HG03039 (cell line): ENCODE measurements around the gene CDC16.
"Not testable (repeated sequence)": the region's sequence is repeated elsewhere in the genome, so short reads cannot be mapped to it uniquely, and the experiment has no call there.

Source experiments
- ATAC-seq: cut with Tn5 transposase; IDR thresholded peaks from one replicate; pipeline ENCODE4 v1.9.1; 2021; ENCODE audit warnings: mild to moderate bottlenecking, moderate library complexity; ENCODE audit not compliant: unreplicated experiment

Gene CDC16

DNA sequence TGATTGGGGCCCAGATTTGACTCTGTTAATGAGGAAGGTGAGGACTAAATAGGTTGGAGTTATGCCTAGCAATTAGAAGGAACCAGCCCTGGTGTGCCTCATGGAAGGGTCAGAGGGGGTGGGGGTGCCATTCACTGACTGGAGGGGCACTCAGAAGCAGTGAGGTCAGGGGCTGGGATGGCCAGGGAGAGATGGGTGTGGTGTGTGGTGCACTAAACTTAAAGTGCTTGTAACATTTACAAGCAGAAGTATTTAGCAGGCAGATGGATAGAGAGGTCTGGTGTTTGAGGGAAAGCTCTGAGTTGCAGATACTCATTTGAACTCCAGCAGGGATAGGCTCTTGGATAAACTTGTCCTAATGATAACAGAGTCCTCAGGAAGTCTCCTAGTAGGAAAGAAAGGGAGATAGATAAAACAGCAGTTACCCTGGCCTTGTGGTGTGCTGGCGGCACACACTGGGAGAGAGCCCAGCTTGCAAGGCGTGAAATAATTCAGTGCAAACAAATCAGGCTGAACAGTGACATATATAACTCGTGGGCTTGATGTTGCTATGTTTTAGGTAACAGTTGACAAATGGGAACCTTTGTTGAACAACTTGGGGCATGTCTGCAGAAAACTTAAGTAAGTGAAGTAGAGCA is 26.8 kb downstream of the CDC16 start:
- ATAC-seq = no peak

DNA sequence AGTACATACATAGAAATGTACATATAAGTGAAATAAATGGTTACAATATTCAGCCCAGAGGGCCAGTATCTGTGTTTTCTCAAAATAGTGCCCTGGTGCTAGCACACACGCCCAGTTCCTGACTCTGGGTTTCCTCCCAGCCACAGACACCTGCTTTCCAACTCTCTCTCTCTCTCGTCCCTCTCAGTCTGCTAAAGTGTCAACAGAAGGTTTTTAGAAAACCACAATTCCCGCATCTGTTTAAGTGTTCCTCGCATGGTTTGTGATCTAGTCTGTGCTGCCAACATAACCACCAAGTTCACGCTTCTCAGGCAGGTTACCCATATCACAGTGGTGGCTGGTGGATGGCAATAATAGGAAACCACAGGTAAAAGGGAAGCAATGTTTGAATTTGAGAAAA is 28.9 kb downstream of the CDC16 start:
- ATAC-seq = peak; percentile 52

DNA sequence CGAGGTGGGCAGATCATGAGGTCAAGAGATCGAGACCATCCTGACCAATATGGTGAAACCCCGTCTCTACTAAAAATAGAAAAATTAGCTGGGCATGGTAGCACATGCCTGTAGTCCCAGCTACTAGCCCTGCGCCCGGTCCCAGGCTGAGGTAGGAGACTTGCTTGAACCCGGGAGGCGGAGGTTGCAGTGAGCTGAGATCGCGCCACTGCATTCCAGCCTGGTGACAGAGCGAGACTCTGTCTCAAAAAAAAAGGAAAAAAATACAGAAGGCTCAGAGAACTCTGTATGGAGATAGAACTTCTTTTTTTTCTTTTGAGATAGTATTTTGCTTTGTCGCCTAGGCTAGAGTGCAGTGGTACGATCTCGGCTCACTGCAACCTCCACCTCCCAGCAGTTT is 29.6 kb downstream of the CDC16 start:
- ATAC-seq = not testable (repeated sequence)

DNA sequence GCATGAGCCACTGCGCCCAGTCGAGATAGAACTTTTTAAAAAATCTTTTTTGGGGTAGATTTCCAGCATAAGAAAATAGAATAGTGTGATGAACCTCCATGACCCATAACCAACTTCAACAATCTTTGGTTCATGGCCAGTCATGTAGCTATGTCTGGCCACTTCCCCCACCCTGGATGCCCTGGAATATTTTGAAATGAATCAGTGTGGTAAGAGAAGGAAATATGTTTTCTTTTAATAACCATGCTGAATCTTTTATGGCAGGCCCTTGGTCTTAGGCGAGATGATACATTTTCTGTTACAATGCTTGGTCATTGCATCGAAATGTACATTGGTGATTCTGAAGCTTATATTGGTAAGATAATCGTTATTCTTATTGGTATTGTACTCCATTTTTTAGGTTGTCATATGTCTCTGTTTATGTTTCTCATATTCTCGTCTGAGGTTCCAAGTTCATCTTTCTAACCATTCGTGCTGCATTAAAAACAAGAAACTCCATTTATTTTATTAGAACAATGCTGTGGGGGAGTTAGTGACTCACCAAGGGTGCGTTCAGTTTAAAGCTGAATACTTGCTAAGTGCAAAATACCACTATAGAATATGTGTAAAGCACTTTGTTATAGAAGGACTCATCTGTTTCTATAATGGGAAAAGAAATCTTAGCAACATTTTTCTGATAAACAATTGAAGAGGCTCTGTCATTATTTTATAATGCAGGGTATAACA is 30.4 kb downstream of the CDC16 start:
- no peak for ATAC-seq

DNA sequence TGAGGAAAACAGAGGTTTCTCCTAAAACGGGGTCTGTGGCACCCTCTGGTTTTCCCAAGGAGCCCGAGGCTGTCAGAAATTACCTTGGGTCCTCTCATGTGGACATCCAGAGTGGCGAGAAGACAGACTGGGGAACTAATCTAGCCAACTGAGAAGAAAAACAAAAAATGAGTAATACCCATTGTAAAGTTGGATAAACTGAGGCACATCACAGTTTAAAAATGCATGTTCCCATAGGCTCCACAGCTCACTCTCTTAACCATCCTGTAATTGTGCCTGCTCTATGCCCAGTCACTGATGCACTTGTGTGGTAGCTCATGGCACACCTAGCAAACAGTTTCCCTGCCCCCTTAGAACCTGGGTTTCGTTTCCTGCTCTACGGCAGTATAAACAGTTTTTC is 31.5 kb downstream of the CDC16 start:
- ATAC-seq = no peak

DNA sequence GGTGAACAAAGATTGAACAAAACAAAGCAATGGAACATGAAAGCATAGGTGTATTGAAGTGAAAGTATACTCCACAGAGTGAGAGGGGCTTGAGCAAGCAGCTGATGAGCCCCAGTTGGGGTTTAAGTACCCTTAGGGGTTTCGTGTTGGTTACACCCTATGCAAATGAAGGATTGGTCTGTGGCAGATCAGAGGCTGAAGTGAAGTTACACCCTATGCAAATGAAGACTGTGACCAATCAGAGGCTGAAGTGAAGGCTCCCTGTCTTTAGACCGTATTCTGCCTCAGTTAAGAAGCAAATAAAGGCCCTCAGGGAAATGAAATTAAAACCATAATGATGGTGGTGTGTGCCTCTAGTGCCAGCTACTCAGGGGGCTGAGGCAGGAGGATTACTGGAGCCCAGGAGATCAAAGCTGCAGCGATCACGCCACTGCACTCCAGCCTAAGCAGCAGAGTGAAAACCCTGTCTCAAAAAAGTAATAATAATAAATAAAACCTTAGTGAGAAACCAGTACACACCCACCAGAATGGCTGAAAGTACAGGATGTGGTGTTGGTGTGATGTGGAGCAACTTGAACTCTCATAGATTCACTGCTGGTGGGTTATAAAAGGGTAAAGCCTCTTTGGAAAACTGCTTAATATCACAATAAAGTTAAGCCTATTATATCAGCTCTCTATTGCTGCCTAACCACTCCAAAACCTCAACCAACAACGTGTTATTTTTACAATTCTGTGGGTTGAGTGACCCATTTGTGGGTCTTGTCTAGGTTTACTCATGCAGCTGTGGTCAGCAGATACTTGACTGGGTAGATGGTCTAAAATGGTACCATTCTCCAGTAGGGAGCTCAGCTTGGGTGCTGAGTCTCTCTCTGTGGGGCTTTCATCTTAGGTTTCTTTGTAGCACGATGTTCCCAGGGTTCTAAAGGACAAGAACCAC is 33.9 kb downstream of the CDC16 start:
- no peak for ATAC-seq

DNA sequence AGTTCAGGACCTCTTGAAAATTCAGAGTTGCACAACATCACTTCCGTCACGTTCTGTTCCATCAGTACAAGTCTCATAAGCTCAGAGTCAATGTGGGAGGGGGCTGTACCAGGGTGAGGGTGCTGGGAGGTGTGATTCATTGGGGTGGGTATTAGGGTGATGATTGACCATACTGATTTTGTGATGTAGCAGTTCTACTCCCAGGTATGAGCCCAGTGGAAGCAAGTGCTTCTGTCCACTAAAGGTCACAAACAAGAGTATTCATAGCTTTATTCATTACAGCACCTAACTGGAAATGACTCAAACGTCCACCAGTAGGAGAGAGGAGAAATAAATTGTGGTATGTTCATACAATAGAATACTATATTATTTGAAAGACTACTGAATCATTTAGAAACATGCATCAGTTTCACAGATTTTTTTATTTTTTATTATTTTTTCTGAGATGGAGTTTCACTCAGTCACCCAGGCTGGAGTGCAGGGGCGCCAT is 34.6 kb downstream of the CDC16 start:
- no peak for ATAC-seq

DNA sequence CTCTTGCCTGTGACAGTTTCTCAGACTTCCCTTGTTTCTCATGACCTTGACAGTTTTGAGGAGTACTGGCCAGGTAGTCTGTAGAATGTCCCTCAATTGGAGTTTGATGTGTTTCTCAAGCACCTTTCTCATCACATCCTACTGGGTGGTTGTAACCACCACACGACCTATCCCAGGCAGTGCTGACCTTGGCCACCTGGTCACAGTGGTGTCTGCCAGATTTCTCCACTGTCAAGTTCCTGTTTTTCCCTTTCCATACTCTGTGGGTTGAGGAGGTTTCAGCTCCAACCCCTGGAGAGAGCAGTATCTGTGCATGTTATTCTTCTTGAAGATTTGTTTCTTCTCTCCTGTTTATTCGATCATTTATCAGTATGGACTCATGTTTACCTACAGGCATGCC is 38.3 kb downstream of the CDC16 start:
- no peak for ATAC-seq

DNA sequence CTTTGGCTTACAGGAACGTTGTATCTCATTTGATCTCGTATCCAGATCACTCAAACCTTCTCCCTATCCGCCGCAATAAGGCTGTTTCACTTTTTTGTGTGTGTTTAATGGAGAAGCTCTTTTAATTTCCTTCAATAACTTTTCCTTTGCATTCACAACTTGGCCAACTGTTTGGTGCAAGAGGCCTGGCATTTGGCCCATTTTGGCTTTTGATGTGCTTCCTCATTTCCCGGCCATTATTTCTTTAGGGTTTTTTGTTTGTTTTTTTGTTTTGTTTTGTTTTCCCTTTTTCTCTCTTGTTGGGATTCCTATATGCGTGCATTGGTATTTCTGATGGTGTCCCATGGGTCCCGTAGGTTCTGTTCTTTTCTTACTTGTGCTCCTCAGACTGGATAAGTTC is 40.6 kb downstream of the CDC16 start:
- ATAC-seq = no peak

DNA sequence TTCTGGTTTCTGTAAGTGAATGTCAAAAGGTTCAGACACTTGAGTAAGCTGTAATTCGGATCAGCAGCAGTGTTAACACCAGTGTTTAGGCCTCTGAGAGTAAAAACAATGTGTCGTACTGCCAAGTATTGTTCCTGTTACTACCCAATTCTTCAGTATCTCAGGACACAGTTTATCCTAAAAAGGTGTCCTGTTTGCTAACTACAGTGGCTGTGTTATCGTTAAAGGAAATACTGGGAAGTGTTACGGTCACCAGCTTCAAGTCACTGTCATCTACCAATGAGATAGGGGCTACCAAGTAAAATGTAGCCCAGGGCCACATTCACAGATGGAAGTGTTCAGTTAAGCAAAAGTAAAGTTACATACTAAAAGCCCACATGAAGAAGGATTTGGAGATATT is 44.4 kb downstream of the CDC16 start:
- ATAC-seq = no peak

DNA sequence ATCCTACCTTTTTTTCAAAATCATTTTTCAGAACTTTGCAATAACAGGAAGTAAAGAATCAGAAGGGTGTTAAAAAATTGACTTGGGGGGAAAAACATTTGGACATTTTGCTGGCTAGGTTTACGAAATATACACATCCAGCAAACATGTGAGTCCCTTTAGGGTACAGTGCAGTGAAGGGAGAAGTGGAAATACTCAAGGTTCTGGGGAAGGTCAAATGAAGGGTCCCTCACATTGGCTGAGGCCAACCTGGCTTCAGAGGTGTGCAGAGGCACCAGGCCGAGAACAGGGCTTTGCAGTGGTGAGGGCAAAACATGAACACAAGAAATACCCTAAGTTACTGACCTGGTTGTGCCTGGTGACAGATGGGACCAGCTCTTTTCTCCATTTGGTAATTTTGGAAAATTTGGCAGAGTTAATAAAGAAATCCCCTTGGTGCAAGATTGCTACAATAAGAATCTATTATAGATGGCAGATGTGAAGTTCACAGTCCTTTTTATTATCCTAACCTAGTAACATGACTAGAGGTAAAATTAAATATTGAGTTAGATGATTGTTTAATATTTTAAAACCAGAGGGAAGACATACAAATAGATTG is 45.2 kb downstream of the CDC16 start:
- no peak for ATAC-seq

DNA sequence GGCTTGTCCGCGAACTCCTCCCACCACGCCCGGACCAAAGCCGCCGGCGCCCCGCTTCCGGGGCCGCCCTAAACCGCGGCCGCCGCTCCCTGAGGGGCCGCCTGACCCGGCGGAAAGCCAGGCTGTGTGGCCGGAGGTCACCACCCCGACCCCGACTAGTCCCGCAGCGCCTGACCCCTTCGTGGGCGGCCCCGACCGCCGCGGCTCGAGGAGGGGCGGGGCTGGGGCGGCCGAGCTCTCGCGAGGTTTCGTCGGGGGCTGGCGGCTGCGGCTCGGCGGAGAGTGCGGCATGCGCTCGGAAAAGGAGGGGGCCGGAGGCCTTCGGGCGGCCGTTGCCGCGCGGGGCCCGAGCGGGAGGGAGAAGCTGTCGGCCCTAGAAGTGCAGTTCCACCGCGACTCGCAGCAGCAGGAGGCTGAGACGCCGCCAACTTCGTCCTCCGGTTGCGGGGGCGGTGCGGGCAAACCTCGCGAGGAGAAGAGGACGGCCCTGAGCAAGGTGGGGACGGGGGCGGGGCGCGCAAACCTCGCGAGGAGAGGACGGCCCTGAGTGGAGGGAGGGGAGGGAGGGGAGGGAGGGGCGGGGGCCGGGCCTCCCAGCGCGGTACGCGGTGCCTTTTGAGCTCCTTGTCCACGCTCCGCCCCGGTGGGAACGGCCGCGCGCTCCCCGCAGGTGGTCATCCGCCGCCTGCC is 46.8 kb downstream of the CDC16 start, which contains the start of gene UPF3A:
Gene UPF3A, plus strand, starts transcription at position 251 of the 690 bp plus-strand sequence. Its CDS starts 39 bp downstream, at position 290.
- ATAC-seq = peak; percentile 71

DNA sequence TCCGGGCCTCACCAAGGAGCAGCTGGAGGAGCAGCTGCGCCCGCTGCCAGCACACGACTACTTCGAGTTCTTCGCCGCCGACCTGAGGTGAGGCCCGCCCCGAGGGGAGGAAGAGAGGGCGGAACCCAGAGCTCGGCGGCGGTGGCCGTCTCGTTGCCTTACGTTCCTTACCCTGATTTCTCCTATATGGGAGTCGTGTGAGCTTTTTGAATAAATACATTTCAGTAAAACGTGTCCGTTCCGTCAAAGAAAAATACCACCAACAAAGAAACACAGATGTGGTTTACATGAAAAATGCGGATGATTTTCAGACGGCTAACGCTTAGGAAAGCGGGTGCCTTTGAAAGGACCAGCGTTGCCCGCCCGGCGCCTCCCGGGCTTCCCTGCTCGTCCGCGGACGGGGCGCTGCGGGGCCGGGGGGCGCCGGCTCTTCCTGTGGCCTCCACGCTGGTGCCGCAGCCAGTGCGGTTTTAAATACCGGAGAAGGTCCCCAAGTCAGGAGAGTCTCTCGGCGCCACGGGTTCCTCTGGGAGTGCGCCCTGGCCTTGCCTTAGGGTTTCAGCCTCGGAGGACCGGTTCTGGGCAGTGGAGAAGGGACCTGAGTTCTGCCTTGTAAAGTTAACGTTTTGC is 47.5 kb downstream of the CDC16 start:
- peak; percentile 41 for ATAC-seq

DNA sequence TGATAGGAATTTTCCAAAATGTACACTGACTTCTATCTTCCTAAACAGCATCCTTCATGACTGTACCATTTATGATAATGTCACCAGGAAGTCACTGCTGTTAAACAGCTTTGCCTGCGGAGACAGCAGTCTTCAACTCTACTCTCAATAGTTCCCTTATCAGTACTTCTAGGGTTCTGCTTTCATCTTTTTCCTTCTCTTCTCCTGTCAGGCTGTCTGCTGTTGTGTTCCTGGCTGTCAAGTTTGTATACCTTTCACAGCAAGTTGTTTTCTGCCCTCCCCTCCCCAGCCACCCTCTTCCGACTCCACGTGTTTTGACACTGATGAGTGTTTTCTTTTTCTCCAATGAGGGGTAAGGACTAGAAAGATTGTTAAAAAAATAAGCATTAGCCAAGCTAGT is 48.9 kb downstream of the CDC16 start:
- no peak for ATAC-seq

DNA sequence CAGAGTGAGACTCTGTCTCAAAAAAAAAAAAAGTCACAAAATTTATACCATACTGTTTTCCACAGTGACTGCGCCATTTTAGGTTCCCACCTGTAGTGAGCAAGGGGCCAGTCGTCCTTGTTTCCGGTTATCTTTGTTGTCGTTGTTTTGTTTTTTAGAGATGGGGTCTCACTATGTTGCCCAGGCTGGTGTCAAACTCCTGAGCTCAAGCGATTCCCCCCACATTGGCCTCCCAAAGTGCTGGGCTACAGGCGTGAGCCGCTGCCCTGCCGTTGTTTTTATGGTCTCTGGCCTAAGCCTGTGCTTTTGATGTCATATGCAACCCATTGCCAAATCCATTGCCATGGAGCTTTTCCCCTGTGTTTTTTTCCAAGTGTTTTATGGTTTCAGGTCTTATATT is 50.0 kb downstream of the CDC16 start:
- no peak for ATAC-seq

DNA sequence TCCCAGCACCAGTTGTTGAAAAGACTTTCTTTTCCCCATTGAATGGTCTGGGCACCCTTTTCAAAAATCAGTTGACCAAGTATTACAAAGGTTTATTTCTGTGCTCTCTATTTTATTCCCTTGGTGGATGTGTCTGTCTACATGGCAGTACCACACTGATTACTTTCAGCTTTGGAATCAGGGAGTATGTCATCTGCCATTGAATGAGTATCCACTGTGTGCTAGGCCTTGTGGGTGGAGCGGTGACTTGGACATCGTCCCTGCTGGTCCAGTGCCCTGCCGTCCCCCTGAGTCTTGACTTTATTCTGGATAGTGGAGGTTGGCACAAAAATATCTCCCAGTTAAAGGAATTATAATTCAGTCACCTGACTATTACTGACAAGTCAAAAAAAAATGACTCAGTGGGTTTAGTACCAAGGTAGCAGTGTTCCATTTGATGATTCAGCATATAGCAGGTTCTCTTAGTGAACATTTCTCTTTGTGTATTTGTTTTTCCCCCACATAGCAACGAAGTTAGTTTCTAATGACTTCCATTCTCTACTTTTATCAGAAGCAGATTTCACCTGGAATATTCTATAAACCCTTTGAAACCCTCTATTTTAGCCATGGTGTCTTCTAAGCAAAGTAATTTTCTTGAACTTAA is 50.6 kb downstream of the CDC16 start:
- no peak for ATAC-seq

DNA sequence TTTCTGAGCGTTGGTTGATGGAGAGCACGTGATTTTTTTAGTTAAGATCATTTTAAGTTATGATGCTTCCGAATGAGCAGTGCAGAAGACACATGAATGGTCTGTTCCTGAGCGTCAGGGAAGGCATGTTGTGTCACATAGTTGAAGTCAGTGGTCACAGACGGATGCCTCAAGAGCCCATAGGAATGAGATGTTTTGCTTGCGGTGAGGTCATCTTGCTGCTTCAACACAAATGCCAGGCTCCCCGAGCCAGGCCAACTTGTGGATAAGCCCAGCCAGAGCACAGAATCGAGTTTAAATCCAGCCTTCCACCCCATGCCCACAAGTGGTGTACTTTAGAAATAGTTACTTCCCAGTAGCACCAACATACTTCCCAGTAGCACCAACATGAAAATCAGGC is 52.1 kb downstream of the CDC16 start:
- ATAC-seq = no peak

DNA sequence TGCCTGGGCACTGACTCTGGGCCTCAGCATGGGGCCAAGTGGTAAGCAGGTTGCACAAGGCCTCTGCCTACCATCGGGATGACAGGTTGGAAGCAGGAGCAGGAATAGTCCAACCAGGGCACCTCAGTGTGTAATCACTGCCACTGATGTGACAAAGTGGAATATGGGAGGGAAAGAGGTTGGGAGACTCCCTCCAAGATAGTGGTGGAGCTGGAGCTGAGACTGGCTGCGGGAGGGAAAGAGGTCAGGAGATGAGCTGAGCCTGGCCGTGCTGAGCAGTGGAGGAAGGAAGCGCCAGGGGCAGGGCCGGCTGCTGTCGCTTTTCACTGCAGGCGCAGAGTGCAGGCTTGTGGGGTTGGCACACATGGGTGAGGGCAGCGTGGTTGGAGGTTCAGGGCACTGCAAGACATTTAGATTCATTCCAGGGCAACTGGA is 53.5 kb downstream of the CDC16 start:
- no peak for ATAC-seq

DNA sequence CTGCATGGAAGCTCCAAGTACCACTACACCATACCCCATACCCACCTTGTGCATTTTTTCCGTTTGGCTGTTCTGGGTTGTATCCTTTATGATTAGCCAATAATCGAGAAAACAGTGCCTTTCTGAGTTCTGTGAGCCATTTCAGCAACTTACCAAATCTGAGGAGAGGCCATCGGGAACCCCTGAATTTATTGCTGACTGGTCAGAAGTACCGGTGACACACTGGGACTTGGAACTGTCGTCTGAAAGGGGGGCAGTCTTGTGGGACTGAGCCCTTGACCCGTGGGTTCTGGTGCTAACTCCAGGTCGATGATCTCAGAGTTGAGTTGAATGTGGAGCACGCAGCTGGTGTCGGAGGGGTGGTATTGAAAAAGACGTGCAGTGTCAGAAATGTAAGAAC is 61.8 kb downstream of the CDC16 start:
- no peak for ATAC-seq
